GM12872 (cell line): ENCODE results near the gene VGLL4.

ENCODE experiments used
- CTCF ChIP-seq: IDR thresholded peaks from 3 replicates; pipeline ENCODE4 v1.5.1; 2011; ENCODE audit warnings: low read depth, mild to moderate bottlenecking, low read length, moderate library complexity; ENCODE audit not compliant: insufficient read depth

Gene VGLL4

DNA sequence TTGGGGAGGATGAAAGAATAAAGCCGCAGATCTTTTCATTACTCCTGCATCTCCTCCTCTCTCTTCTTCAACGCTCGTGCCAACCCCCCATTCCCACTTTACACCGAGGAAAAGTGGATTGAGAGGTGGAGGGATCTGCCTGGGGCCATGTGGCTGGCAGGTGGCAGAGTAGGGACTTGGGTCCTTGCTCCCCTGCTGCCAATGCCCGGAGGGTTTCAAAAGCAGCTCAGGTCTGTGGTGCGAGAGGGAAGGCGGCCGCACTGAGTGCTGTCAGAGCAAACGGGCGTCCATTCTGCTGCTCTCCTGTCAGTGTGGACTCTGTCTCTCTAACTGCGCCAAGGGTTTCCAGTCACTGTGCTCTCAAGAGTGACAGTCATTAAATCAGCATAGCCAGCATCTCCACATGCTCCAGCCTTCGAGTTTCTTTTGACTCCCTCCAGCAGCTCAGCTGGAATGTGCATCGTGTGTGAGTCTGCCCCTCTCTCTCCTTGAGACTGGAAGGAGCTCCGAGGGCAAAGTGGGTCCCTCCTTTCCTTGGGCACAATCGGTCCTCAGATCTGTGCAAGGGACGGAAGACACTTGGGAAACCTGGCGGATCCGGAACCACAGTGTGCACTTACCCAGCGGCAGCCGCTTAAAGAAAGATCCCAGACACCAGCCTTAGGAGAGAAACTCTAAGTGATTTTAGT lies 68.6 kb downstream of the VGLL4 start:
- no peak for TF ChIP-seq CTCF

GRCh38 chr3:11570789-11571495 lies 72.8 kb downstream of the VGLL4 start:
- no peak for TF ChIP-seq CTCF

DNA sequence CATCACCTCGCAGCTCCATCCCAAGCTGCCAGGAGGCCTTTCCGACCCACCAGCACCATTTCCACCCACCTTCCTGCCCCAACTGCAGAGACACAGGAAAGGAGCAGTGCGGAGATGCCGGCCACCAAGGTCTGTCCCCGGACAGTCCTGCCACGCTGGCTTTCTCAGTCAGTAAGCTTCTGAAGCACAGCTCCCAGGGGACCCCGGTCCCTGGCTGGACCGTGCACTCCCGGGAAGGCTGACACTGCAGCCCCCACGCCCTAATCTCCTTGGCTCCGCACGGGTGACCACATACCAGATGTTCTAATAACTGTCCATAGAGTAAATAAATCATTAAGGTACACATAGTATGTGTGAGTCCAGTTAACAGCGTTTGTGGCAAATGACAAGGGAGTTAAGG lies 73.5 kb downstream of the VGLL4 start:
- TF ChIP-seq CTCF: no peak

GRCh38 chr3:11569156-11569741 lies 74.5 kb downstream of the VGLL4 start:
- no peak for TF ChIP-seq CTCF

GRCh38 chr3:11568503-11569155 lies 75.1 kb downstream of the VGLL4 start:
- no peak for TF ChIP-seq CTCF

DNA sequence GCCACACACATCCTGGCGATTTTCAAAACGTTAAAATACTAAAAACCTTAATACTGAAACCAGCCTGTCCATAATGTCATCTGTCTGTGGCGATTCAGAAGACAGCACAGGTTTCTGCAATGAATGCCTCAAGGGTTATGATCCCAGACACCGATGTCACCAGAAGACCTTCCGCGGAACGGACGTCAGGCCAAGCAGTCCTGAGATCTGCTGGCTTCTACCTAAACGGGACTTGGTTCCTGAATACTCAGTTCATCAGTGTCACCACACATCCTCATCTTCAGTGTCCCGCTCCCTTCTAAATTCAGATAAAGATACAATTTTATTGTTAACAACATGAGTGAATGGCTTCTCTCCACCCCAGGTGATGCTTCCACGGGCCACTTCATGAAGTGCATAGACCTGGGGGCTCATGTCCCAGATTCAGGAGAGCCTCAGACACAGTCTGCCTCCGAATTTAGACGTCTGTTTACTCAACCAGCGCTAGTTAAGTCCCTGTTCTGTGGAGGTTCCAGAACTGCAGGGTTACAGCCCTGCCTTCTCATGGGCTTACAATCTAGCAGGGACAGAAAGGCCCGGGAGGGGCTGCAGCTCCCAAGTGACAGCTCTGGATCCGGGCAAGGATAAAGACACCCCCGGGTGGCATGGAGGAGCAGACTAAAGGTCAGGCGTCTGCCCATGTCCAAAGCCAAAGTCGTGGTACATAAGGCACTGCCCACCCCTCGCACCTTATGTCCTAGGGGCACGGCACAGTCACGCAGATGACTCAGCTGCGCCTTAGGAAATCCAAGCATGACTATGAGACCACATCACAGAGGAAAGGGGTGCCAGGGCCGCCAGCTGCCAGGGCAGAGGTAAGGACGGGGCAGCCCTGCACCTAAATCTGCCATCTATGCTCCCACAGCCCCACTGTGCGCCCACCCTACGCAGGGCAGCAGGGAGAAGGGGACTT lies 75.9 kb downstream of the VGLL4 start:
- TF ChIP-seq CTCF: no peak
